CD4-positive, alpha-beta T cell treated with Interleukin-17A for 1 hour (primary cell): ENCODE results near the gene ZNF841.
"Not testable (repeated sequence)": the region's sequence is repeated elsewhere in the genome, so short reads cannot be mapped to it uniquely, and the experiment has no call there.

Experiments
- DNase-seq: peaks from one replicate; pipeline ENCODE4 v3.0.0-alpha.2; 2020

The ZNF841 gene

DNA sequence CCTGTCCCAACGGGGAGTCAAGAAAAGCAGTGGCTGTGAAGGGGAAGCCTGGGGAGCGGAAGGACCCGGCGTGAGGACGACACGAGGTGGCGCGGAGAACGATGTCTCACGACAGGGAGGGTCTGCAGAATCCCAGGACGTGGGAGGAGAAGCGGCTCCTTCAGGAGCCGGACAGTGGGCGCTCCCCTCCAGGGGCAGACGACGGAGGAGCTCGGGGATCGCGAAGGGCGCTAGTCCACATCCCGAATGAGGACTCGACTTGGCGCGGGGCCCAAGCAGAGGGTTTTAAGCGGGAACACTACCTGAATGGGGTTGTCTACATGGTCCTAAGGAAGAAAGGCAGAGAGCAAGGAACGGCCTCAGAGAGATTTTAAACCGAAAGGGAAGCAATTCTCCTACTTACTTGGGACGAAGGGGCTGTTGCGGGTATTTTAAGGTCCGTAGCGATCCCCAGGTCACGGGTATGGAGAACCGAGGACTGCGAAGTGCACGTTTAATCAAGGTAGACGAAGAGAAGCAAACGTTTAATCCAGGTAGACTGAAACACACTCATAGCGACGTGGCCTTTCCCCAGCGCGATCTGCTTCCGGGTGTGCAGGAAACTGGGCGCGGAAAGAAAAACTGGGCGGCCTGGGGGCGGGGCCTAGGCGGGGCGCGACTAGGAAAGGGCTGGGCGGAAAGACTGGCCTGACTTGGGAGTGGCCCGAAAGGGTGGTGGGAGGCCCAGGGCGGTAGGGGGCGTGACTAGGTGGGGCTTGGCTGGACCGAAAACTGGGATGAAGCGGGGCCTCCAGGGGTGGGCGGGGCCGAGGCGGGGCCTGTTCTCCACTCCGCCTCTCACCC is at the start of gene ZNF841:
TSS of gene ZNF841 (minus strand) at position 594 of the 843 bp plus-strand sequence. CDS start 10,964 bp downstream, outside the sequence.
- DNase-seq = peak; percentile 92

DNA sequence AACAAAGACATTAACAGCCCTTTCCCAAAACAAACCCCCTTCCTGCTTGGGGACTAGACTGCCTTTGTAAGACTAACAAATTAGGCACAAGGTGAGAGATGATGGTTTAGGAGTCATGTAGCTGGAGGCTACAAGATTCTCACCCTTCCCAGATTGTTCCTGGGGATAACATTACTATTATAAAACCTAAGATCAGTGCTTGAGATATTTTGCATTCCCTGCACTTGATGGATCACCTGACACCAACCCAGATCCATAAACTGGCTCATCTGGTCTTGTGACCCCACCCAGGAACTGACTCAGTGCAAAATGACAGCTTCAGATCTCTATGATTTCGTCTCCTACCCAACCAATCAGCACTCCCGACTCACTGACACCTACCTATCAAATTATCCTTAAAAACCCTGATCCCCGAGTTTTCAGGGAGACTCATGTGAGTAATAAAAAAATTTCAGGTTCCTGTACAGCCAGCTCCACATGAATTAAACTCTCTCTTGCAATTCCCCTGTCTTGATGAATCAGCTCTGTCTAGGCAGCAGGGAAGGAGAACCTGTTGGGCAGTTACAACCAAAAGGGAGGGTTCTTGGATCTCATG is 46.5 kb upstream of the ZNF841 start:
- DNase-seq = no peak

DNA sequence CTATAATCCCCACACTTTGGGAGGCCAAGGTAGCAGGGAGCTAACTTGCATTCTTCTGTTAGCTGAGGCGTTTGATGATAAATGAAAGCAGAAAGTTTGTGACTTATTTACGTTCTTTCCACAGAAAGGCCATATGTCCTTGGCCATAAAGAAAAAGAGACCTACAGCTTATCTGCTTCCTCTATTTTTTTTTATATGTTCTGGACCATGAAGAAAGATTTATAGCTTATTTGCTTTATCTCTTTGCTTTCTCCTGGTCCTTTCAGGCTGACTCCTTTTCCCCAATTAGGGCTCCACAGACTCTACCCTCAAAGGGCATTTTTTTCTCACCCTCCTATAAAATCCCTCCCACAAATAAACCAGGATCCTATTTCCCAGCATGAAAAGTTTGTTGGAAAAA is 45.6 kb upstream of the ZNF841 start:
- DNase-seq = no peak

DNA sequence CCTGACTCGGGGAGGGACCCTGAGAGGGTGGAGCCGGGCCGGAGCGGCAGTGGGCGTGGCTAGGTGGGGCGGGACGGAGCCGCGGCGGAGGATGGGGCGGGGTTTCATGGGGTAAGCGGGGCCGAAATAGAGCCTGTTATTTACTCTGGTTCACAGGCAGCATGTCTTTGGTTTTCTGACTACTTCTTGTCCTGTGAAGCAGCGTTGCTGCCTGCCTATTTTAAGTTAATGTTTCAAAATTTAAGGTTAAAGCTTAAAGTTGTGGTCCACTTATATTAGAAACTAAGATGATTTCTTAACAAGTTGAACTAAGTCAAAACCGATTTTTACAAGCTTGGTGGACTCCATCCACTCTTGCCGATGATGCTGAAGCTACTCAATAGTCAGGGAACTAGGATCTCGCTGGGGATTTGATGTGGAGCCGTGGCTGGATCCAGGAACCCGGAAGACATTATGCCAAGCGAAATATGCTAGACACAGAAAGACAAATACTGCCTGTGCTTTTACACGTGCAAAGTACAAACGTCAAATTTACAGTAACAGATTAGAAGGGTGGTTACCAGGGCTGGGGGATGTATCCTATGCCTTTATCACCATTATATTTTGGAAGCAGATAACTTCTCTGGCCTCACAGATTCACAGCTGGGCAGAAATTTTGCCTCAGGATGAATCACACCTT is 44.6 kb upstream of the ZNF841 start:
- peak; percentile 97 for DNase-seq

DNA sequence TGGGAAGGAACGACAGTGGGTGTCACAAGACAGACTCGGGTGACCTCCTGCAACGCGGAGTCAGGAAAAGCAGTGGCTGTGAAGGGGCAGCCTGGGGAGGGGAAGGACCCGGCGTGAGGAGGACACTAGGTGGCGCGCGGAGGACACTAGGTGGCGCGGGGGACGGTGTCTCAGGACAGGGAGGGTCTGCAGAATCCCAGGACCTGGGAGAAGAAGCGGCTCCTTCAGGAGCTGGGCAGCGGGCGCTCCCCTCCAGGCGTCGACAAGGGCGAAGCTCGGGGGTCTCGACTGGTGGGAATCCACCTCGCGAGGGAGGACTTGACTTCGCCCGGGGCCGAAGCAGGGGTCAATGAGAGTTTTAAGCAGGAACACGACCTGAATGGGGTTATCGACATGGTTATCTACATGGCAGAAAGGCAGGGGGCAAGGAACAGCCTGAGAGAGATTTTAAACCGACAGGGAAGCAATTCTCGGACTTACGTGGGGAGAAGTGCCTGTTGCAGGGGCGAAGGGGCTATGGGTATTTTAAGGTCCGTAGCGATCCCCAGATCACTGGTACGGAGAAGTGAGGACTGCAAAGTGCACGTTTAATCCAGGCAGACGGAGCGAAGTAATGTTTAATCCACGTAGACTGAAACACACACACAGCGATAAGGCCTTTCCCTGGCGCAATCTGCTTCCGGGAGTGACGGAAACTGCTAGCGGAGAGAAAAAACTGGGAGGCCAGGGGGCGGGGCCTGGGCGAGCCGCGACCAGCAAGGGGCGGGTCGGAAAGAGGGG is 43.9 kb upstream of the ZNF841 start, which contains the start of gene ZNF616:
TSS of gene ZNF616 (minus strand) at position 687 of the 780 bp plus-strand sequence. CDS start 9,426 bp downstream, outside the sequence.
- peak; percentile 79 for DNase-seq

DNA sequence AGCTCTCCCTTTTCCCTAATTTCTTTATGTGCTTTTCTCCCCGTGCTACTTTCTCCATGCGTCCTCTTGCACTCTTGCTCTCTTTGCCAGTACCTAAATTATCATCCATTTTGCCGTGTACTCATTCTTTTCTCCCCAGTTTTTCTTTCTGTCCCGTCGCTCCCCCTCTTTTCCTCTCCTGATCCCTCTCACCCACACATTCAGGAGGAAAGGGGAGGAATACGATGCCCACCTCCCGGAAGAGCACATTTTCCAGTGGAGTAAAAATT is 43.4 kb upstream of the ZNF841 start:
- DNase-seq = no peak

DNA sequence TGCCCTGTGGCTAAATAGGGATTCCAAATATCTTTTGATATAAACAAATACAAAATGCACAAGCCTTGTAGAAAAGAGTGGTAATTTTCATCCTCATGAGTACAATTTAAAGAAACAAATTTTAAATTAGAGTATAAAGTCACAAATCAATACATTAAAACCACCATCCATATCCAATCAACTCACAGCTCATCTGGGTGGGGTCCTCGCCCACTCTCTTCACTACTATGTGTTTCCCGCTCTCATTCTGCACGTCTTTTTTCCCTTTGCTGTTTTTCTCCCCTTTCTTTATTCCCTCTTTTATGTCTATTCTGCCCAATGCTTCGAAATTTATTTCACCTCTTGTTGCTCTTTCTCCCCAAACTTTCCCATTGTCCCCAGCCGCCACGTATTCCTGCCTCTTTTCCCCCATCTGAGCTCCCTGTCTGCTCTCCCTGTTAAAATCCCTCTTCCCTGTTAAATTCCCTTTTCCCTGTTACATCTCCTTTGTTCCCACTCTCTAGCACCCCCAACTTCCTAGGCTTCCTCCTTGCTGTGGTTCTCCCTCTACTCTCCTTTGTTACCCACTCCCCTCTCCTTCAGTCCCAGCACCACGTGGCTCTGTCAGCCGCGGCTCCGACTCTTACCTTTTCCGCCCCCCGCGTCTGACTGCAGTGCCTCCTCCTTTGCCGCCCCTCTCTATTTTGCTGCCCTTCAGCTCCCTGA is 42.9 kb upstream of the ZNF841 start:
- no peak for DNase-seq

DNA sequence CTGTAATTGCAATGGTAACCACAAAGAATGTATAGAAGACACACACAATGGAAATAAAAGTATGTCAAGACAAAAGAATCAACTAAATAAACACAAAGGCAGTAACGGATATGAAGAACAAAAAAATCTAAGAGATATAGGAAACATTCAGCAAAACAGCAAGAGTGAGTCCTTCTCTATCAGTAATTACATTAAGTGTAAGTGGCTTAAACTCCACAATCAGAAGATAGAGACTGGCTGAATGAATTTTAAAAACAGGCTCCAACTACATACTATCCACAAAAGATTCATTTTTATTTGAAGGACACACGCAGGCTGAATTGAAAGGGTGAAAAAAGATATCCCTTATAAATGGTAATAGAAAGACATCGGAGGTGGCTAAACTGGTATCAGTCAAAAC is 24.7 kb upstream of the ZNF841 start:
- no peak for DNase-seq

DNA sequence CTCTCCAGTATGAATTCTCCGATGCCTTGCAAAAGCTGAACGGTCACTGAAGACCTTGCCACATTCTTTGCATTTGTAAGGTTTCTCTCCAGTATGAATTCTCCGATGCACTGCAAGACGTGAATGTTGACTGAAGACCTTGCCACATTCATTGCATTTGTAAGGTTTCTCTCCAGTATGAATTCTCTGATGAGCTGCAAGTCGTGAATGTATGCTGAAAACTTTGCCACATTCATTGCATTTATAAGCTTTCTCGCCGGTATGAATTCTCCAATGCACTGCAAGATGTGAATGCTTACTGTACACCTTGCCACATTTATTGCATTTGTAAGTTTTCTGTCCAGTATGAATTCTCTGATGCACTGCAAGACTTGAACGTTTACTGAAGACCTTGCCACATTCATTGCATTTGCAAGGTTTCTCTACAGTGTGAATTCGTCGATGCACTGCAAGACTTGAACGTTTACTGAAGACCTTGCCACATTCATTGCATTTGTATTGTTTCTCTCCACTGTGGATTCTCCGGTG is 20.0 kb upstream of the ZNF841 start:
- DNase-seq = no peak

DNA sequence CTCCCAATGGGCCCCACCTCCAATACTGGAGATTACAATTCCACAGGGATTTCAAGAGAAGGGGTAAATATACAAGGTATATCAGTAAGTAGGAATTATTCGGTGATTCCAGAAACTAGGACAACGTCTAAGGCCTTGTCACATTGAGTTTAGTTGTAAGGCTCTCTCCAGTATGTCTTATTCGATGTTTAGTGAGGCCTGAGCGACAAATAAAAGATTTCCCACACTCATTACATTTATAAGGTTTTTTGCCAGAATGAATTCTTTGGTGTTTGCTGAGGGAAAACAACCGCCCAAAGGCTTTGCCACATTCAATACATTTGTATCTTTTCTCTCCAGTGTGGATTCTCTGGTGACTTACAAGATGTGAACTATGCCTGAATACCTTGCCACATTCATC is 19.1 kb upstream of the ZNF841 start:
- DNase-seq = no peak

DNA sequence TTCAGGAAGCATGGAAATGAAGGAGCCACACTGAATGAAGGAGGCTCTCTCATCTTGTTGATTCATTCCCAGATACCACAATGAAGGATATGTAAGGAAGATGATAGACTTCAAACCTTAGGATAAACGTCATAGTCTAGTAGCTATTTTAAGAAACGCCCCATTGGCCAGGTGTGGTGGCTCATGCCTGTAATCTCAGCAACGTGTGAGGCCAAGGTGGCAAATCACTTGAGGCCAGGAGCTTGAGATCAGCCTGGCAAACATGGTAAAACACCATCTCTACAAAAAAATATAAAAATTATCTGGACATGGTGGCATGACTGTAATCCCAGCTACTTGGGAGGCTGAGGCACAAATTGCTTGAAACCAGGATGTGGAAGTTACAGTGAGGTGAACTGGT is 17.1 kb upstream of the ZNF841 start:
- no peak for DNase-seq

DNA sequence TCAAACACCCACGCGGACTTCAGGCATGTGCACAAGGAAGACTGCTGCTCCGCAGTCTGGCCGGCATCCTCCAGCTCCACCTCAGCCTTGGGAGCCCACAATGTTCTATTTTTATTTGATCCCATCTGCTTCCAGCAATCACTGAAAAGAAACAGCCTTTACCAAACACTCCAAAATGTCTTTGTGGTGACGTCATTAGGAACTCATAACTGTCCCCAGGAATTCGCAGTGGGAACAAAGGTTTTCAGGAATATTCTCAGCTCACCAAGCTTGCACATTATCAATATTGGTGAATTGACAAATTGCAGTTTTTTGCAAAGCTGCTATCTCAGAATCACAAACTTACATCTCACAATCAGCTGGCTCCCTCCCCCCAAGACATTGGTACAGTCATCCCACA is 15.2 kb upstream of the ZNF841 start:
- no peak for DNase-seq

DNA sequence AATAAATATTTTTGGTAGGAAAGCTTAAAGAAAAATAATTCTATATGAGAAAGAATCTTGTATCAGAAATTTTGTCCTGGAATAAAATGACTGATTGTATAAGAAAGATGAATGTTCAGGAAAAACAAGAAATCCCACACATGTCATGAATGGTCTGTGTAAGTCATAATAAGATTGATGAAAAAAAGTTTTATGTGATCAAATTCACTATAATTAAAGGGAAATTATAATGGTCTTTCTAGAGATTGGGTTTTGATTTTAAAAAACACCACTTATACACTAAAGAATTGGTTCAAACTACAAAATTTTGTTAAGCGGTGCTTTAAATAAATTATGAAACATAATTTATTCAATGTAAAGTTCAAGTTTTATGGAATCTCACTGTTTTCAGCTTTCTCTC is 7.2 kb upstream of the ZNF841 start:
- no peak for DNase-seq

DNA sequence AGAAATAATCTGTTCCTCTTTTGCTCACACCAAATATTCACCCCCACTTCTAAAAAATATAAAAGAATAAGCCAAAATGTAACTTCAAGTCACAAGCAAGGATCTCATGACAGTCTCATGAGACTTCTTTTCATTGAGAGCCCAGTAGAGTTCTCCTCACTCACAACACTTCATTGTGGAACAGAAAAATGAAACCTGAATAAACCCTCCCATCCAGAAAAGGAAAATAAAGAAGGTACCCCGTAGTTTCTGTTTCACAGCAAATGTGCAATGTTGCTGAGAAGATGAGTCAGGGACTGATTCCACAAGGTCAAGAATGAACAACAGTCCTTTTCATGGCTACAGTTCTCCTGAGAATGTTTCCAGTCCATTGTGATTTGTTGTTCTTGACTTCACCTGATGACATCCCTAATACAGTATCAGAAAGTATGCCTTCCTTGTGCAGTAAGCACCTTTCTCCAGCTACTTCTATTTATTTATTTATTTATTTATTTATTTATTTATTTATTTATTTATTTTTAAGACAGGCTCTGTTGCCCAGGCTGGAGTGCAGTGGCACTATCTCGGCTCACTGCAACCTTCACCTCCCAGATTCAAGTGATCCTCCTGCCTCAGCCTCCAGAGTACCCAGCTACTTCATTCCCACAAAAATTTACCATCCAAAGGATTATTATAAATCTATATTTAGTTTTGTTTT is 6.4 kb upstream of the ZNF841 start:
- DNase-seq = no peak

DNA sequence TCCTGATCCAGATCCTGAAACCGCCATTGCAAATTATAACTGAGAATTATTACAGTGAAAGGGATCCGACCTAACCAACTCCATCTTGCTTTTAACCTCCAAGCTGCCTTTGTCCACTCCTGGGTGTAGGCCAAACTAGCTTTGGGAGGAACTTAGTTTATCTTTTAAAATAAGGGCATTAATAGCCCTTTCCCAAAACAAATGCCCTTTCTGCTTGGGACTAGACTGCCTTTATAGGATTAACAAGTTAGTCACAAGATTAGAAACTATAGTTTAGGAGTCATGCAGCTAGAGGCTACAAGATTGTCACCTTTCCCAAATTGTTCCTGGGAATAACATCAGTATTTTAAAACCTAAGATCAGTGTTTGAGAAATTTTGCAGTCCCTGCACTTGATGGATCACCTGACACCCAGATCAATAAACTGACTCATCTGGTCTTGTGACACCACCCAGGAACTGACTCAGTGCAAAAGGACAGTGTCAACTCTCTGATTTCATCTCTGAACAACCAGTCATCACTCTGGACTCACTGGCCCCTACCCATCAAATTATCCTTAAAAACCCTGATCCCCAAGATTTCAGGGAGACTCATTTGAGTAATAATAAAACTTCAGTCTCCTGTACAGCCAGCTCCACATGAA is 4.1 kb upstream of the ZNF841 start:
- no peak for DNase-seq

DNA sequence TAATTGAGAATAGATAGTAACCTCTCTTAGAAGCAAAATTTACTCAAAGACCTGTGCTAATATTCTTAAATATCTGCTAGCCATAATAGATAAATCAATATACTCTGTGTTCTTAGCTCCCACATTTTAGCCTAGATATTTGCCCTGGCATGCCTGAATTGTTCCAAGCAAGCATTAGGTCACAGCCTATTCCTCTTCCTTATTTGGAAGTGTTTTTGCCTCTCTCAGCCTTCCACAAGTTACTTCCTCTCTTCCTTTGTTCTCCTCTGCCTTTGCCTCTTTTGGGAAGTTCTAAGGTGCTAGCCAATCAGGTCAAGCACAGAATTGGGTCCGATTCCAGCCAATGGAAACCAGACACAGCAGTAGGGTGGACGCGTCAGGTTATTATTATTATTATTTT is 851 bp upstream of the ZNF841 start:
- DNase-seq = not testable (repeated sequence)

DNA sequence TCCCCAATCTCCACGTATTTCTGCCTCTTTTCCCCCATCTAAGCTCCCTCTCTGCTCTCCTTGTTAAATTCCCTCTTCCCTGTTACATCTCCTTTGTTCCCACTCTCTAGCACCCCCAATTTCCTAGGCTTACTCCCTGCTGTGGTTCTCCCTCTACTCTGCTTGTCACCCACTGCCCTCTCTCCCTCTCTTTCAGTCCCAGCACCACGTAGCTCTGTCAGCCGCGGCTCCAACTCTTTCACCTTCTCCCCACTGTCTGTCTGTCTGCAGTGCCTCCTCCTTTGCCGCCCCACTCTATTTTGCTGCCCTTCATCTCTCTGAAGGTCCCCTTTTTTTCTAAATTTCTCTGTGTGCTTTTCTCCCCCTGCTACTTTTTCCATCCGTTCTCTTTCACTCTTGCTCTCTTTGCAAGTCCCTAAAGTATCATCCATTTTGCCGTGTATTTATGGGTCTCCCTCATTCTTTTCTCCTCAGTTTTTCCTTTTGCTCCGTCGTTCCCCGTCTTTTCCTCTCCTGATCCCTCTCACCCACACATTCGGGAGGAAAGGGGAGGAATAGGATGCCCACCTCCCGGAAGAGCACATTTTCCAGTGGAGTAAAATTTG is 937 bp downstream of the ZNF841 start:
- no peak for DNase-seq

DNA sequence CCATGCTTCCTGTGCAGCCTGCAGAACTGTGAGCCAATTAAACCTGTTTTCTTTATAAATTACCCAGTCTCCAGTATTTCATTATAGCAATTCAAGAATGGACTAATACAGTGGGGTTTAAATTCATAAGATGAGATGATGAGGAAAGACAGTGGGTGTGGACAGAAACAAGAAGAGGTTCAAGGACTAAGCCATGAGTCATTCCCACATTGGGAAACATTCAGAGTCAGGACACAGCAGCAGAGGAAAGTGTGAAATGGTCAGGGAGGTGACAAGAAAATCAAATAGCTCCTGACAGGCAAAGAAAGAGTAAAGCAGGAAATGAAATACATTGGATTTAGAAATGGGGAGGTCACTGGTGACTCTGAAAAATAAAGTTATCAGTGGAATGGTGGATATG is 9.1 kb downstream of the ZNF841 start:
- DNase-seq = no peak

DNA sequence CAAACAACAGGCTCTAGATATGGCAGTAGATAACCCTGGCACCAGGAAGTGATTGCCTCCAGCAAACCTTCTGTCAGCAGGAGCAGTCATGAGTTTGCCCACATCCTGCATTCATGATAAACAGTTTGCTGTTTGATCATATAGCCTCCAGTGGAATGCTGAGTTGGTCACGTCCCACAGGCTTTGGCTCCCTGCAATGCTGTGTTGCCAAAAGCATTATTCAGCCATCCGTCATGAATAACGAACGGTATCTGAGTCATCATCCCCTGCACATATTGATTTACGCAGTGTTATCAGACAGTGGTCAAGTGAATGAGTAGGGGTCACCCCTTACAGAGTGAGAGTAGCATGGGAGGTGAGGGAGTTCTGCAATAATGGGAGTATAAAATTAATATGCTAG is 25.1 kb downstream of the ZNF841 start:
- DNase-seq = no peak

DNA sequence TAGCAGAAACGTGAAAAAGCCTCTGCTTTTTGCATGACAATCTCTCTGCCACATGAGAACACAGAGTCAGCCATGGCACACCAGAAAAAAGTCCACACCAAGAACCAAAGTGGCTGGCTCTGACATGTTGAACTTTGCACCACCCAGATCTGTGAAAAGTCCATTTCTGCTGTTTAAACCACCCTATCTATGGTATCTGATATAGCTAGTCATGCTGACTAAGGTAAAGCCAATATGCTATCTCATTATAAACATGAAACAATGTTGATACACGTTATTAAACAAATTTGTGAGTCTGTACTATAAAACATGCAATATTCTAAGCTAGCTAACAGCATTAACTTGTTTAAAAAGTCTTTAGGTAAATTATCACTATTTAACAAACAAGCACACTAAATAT is 25.9 kb downstream of the ZNF841 start:
- DNase-seq = no peak
